Measurements from ENCODE around the gene DLGAP4. TPM values are rescaled to one million over a fixed set of nuclear protein-coding genes. Genes with fewer than 3 reads are reported as not detected.

Gene DLGAP4, protein sequence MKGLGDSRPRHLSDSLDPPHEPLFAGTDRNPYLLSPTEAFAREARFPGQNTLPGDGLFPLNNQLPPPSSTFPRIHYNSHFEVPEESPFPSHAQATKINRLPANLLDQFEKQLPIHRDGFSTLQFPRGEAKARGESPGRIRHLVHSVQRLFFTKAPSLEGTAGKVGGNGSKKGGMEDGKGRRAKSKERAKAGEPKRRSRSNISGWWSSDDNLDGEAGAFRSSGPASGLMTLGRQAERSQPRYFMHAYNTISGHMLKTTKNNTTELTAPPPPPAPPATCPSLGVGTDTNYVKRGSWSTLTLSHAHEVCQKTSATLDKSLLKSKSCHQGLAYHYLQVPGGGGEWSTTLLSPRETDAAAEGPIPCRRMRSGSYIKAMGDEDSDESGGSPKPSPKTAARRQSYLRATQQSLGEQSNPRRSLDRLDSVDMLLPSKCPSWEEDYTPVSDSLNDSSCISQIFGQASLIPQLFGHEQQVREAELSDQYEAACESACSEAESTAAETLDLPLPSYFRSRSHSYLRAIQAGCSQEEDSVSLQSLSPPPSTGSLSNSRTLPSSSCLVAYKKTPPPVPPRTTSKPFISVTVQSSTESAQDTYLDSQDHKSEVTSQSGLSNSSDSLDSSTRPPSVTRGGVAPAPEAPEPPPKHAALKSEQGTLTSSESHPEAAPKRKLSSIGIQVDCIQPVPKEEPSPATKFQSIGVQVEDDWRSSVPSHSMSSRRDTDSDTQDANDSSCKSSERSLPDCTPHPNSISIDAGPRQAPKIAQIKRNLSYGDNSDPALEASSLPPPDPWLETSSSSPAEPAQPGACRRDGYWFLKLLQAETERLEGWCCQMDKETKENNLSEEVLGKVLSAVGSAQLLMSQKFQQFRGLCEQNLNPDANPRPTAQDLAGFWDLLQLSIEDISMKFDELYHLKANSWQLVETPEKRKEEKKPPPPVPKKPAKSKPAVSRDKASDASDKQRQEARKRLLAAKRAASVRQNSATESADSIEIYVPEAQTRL
- 9.5 and 28.2 TPM in 2 replicates for total RNA-seq

DNA sequence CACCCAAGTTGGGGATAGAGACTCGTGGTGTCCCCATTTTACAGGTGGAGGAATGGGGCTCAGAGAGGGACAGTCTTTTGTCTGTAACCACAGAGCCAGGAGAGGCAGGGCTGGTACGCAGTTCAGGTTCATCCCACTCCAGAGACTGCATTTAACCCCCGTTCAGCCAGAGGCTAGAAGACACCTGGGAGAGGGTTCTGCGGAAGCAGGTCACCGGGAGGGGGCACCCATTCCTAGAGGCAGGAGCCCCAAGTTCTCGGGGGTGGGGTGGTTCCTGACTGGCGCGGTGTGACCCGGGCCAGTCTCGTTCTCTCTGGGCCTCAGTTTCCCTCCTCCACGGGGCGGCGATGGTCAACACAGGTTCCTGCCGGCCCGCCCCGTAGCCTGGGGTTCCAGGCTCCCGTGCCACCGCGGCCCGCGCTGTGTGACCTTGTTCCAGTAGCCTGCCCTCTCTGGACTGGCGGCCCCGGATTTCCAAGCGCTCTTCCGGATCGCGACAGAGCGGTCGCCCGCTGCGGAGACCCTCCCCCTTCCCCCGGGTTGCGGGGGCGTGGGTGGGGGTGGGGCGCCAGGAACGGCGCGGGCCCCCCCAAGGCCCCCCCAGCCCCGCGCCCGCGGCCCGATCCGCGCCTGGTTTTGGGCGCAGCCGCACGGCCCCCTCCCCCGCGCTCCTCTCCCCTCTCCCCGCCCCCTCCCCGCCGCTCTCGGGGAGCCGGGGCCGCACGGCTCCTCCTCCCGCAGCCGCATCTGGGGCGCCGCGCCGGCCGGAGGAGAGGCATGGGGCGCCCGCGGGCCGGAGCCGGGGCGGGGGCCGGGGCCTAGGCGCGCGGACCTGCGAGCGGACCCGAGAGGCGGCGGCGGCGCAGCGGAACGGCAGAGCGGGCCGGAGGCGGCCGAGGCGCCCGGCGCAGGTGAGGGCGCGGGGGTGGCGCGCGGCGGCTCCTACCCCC is at the start of gene DLGAP4:
DLGAP4 (plus strand) TSS at position 738 of the 950 bp plus-strand sequence. CDS start 125,379 bp downstream, outside the sequence.

DNA sequence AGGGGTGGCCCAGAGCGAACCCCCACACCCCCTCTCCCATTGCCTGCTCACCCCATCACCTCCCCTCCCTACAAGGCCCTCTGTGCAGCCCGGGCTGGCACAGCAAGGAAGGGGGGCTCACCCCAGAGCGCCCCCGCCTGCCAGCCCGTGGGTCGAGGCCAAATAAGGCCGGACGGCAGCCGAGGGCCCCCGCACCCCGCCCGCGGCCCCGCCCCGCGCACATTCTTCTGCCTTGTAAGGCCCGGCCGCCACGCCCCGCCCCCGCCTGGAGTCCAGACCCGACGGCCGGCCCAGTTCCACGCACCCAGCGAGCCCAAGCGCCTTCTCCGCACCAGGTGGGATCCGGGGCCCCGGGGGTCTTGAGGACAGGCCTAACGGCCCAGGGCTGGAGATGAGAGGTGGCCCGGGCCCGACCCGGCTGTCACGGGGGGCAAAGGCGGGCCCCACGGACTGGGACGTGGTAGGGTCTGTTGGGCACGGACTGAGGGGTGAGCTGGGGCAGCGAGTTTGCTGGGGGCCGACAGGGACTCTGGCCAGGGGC is 235.2 kb downstream of the DLGAP4 start, which contains the start of gene MYL9:
MYL9 (plus strand) TSS at position 293 of the 541 bp plus-strand sequence. CDS start 3,366 bp downstream, outside the sequence.

DNA sequence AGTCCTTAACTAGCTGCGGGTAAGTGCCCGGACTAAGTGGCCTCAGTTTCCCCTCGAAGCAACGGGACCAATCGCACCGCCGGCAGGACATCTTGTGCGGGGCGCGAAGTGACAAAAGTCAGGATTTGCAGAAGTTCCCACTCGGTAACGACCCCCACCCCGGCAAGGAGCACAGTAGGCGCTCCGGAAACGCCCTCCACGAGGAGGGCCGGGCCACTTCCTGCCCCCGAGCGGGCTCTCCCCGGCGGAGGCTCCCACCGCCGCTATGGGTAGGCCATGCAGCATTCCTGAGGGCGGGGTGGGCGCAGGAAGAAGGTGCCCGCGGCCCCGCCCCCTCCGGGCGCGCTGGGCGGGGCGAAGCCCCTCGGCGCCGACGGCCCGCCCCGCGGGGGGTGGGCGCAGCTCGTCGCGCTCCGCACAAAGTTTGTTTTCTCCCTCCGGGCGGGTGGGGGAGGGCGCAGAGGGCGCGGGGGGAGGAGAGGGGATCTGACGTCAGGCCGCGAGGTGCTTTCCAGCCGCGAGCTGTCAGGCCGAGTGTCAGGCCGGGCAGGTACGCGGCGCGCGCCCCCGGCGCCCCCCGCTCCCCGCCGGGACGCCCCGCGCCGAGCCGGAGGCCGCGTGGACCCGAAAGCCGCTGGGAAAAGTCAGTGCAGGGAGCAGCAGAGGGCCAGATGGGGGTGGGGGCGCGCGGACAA is 267.1 kb downstream of the DLGAP4 start, which contains the start of gene TGIF2:
TGIF2 (plus strand) TSS at position 495 of the 695 bp plus-strand sequence. CDS start 5,178 bp downstream, outside the sequence.

Other genes starting within 250 kb of the DLGAP4 start
- 26.7 and 39.8 TPM in 2 replicates for gene EPB41L1, start 151.6 kb upstream of the DLGAP4 start, total RNA-seq
- gene AAR2, start 69.9 kb upstream of the DLGAP4 start, total RNA-seq = 16.9 and 18.1 TPM in 2 replicates
- 31.2 and 35.2 TPM in 2 replicates for gene MYL9, start 235.2 kb downstream of the DLGAP4 start, total RNA-seq